HTR-8/SVneo (cell line): ENCODE measurements around the gene MLX.

Experiments used
- DNase-seq: peaks from one replicate; pipeline ENCODE4 v3.0.0; 2011; ENCODE audit warnings: low spot score, mixed read lengths; ENCODE audit not compliant: insufficient read length
- FAIRE-seq: peaks from 2 replicates; lab custom pipeline; 2011; peaks lifted over from hg19 to GRCh38; lab: Jason Lieb, UNC

The MLX gene

GRCh38 chr17:42566883-42567573 lies at the start of gene MLX:
Gene MLX, plus strand, starts transcription at chr17:42567100. Its CDS starts 25 bp downstream, at chr17:42567125.
- FAIRE-seq: peak; percentile 99
- peak; percentile 100 for DNase-seq

GRCh38 chr17:42517516-42517915 lies 49.4 kb upstream of the MLX start:
- peak; percentile 57 for FAIRE-seq
- peak; percentile 97 for DNase-seq

- DNase-seq: peak; percentile 88
- FAIRE-seq: peak; percentile 79
Observed at GRCh38 chr17:42518046-42518754, 48.7 kb upstream of the MLX start.

GRCh38 chr17:42518755-42519545 lies 48.0 kb upstream of the MLX start:
- peak; percentile 49 for DNase-seq
- FAIRE-seq: peak; percentile 13

GRCh38 chr17:42519546-42520491 lies 47.1 kb upstream of the MLX start:
- FAIRE-seq: peak; percentile 76
- DNase-seq: peak; percentile 95

GRCh38 chr17:42520540-42520951 lies 46.4 kb upstream of the MLX start:
- no peak for FAIRE-seq

GRCh38 chr17:42521036-42521435 lies 45.9 kb upstream of the MLX start:
- DNase-seq (no peak), FAIRE-seq (peak; percentile 58)

More at GRCh38 chr17:42520540-42520951, 46.4 kb upstream of the MLX start:
- DNase-seq: no peak

- DNase-seq: no peak
- no peak for FAIRE-seq
Observed at GRCh38 chr17:42521666-42522262, 45.1 kb upstream of the MLX start.

- FAIRE-seq: no peak
Observed at GRCh38 chr17:42522263-42522790, 44.6 kb upstream of the MLX start.

GRCh38 chr17:42522798-42523278 lies 44.1 kb upstream of the MLX start:
- FAIRE-seq (no peak), DNase-seq (no peak)

More at GRCh38 chr17:42522263-42522790, 44.6 kb upstream of the MLX start:
- DNase-seq: no peak

GRCh38 chr17:42525221-42525620 lies 41.7 kb upstream of the MLX start:
- FAIRE-seq (no peak), DNase-seq (no peak)

- DNase-seq (no peak), FAIRE-seq (no peak)
Observed at GRCh38 chr17:42526031-42526444, 40.9 kb upstream of the MLX start.

- DNase-seq (no peak), FAIRE-seq (no peak)
Observed at GRCh38 chr17:42527932-42528331, 39.0 kb upstream of the MLX start.

- FAIRE-seq (no peak), DNase-seq (no peak)
Observed at GRCh38 chr17:42529061-42529460, 37.8 kb upstream of the MLX start.

- no peak for DNase-seq
- no peak for FAIRE-seq
Observed at GRCh38 chr17:42530952-42531454, 35.9 kb upstream of the MLX start.

GRCh38 chr17:42531455-42532354 lies 35.2 kb upstream of the MLX start:
- no peak for DNase-seq
- FAIRE-seq: no peak

- DNase-seq (no peak), FAIRE-seq (no peak)
Observed at GRCh38 chr17:42535155-42536047, 31.5 kb upstream of the MLX start.
